ENCODE data around the gene ARHGEF11. TPM values are rescaled to one million over a fixed set of nuclear protein-coding genes. Genes with fewer than 3 reads are reported as not detected.

Gene ARHGEF11
- total and polyA plus RNA-seq, 9 of the 15 experiments (the other 6 are each of a cell fraction or from before 2014, with no cell fraction given): 0.14 to 15.5 (median 9.0) TPM

DNA sequence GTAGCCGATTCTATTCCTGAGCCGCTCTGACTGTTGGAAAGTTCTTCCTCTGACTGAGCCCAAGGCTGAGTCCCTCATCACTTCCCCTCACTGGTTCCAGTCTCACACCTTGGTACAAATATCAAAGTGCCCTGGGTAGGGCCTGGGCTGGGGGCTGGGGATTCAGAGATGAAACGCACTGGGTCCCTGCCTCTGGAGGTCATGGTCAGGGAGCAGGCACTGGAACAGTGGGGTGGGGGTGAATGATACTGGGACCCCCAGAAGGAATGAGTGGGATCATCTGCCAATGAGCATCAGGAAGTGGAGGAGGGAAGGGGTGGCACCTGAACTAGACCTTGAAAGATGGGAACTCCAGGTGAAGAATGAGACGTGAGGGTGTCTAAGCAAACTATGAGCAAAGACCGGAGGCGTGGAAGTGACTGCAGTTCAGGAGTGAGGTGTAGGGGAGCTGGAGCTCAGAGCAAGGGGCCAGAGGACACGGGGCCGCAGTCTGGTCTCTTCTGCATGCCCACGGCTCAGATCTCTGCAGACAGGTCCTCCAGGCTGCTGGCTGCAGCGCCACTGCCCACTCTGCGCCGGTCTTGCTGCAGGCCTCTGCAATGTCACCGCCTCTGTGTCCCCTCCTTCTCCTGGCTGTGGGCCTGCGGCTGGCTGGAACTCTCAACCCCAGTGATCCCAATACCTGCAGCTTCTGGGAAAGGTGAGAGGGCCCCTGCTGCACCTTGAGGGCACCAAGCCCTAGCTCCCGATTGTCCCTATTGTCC is 142.0 kb downstream of the ARHGEF11 start (continued):
- TF ChIP-seq, protein P1, sequence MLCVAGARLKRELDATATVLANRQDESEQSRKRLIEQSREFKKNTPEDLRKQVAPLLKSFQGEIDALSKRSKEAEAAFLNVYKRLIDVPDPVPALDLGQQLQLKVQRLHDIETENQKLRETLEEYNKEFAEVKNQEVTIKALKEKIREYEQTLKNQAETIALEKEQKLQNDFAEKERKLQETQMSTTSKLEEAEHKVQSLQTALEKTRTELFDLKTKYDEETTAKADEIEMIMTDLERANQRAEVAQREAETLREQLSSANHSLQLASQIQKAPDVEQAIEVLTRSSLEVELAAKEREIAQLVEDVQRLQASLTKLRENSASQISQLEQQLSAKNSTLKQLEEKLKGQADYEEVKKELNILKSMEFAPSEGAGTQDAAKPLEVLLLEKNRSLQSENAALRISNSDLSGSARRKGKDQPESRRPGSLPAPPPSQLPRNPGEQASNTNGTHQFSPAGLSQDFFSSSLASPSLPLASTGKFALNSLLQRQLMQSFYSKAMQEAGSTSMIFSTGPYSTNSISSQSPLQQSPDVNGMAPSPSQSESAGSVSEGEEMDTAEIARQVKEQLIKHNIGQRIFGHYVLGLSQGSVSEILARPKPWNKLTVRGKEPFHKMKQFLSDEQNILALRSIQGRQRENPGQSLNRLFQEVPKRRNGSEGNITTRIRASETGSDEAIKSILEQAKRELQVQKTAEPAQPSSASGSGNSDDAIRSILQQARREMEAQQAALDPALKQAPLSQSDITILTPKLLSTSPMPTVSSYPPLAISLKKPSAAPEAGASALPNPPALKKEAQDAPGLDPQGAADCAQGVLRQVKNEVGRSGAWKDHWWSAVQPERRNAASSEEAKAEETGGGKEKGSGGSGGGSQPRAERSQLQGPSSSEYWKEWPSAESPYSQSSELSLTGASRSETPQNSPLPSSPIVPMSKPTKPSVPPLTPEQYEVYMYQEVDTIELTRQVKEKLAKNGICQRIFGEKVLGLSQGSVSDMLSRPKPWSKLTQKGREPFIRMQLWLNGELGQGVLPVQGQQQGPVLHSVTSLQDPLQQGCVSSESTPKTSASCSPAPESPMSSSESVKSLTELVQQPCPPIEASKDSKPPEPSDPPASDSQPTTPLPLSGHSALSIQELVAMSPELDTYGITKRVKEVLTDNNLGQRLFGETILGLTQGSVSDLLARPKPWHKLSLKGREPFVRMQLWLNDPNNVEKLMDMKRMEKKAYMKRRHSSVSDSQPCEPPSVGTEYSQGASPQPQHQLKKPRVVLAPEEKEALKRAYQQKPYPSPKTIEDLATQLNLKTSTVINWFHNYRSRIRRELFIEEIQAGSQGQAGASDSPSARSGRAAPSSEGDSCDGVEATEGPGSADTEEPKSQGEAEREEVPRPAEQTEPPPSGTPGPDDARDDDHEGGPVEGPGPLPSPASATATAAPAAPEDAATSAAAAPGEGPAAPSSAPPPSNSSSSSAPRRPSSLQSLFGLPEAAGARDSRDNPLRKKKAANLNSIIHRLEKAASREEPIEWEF (CRISPR knock-in tag; IDR thresholded peaks at IDR 0.05): no peak
- TF ChIP-seq ZBTB1 (CRISPR knock-in tag; IDR thresholded peaks at IDR 0.05; ENCODE audit: borderline replicate concordance, low read depth): no peak
- no peak for TF ChIP-seq PHB (CRISPR knock-in tag; IDR thresholded peaks at IDR 0.05)

Data from K562 (cell line).